Naive thymus-derived CD8-positive, alpha-beta T cell (primary cell): ENCODE measurements around the gene PEX11G. TPM values are rescaled to one million over a fixed set of nuclear protein-coding genes. Genes with fewer than 3 reads are reported as not detected.
A peak's percentile ranks its signal among the peaks of the same experiment; 100 is the strongest.

Experiments
- ATAC-seq, 2 donors: fragments of 150-1000 bp; cut with Tn5 transposase in 1 of 2; sonication (Bioruptor Pico), chemical (Tn5 transposase) in 1 of 2; 1 replicate in 1 of 2; 2 replicates in 1 of 2; pipeline ENCODE4 v1.10.0; 2021; ENCODE audit warnings: mild to moderate bottlenecking in 2 of 2, moderate library complexity in 2 of 2
- POLR2A ChIA-PET: fragments of 350-600 bp; sonication (Branson Sonifier 250); formaldehyde crosslinking; loops from one replicate; lab custom pipeline; 2021; ENCODE audit warnings: antibody characterized with exemption; lab: Charles Lee
- DNase-seq, 10 donors: peaks; one replicate each; pipeline versions ENCODE4 v3.0.0 to v3.0.0-alpha.2; 2020 to 2022
- H3K27ac Mint-ChIP-seq, 10 donors: one replicate each; pipeline ENCODE4 v1.8.0; 2020 to 2022; ENCODE audit warnings: mild to moderate bottlenecking in 10 of 10, mixed read lengths in 10 of 10, moderate library complexity in 4 of 10, inconsistent platforms in 1 of 10
- H3K27me3 Mint-ChIP-seq, 5 donors: one replicate each; pipeline ENCODE4 v1.8.0; 2021 to 2022; ENCODE audit warnings: mixed read lengths in 5 of 5
- H3K36me3 Mint-ChIP-seq, 3 donors: one replicate each; pipeline ENCODE4 v1.8.0; 2020 to 2022; ENCODE audit warnings: mixed read lengths in 3 of 3, mild to moderate bottlenecking in 2 of 3, inconsistent platforms in 1 of 3
- H3K4me1 Mint-ChIP-seq, 4 donors: one replicate each; pipeline ENCODE4 v1.8.0; 2021 to 2022; ENCODE audit warnings: mixed read lengths in 4 of 4
- H3K4me3 Mint-ChIP-seq, 10 donors: one replicate each; pipeline ENCODE4 v1.8.0; 2020 to 2022; ENCODE audit warnings: mild to moderate bottlenecking in 10 of 10, mixed read lengths in 10 of 10, moderate library complexity in 6 of 10, inconsistent platforms in 1 of 10
- H3K9me3 Mint-ChIP-seq, 9 donors: one replicate each; pipeline ENCODE4 v1.8.0; 2020 to 2022; ENCODE audit warnings: mixed read lengths in 9 of 9, mild to moderate bottlenecking in 3 of 9, inconsistent platforms in 1 of 9, moderate library complexity in 1 of 9
- polyA plus RNA-seq, 3 donors: library from polyadenylated mRNA; unstranded; fragments of 300-500 nt; fragmentation: Illumina TruSeq; gene quantifications; one replicate each; pipeline ENCODE4 v1.2.3, GENCODE V29; 2021
- total RNA-seq, 8 experiments: library from RNA in 2 of 8; stranded (reverse) in 2 of 8; gene quantifications; one replicate each; pipeline ENCODE4 v1.2.3 and lab custom pipeline; 2021 to 2026

Gene PEX11G
- total RNA-seq (1 to 10 TPM in 1 of 2 experiments, under 1 TPM in 1; 0.88 to 1.1 TPM), polyA plus RNA-seq (1 to 10 TPM in 2 of 3 donors, under 1 TPM in 1; 0.68 to 2.7 (median 2.3) TPM), total RNA-seq (lab: John Stamatoyannopoulos, UW) (0 to 0.90 (median 0.64) reads per million in 6 experiments)

GRCh38 chr19:7488736-7489353 lies at the start of gene PEX11G:
Gene PEX11G, minus strand, starts transcription at chr19:7489035. Its CDS starts 25 bp downstream, at chr19:7489010.
- Mint-ChIP-seq H3K9me3 (no peaks in the 10 kb centered on the region), H3K4me3 (peak within 1 kb of the TSS; percentile 79 to 96 (median 88)), H3K27me3 (peaks cover 0 to 2% (median 0%) of the 10 kb centered on the region in 5 donors), H3K27ac (peak within 1 kb of the TSS; percentile 82 to 97 (median 92)), H3K4me1 (peaks cover 3 to 27% (median 13%) of the 10 kb centered on the region in 4 donors), H3K36me3 (no peaks in the 10 kb centered on the region)
- peak; percentile 96 to 97 for ATAC-seq
- peak; percentile 84 to 93 (median 91) for DNase-seq
- POLR2A ChIA-PET = interaction anchor here (0.7 to 1.1 kb wide), 4 partner anchors 10 to 1817 kb away, joined by 3 to 4 read pairs (median 3); no protein-coding TSS in a partner anchor

- POLR2A ChIA-PET = interaction anchor here (1.2 to 4.1 kb wide), 3 partner anchors 13 to 20 kb away, joined by 4 to 63 read pairs (median 10); partner anchors contain the start of genes MCOLN1 and ZNF358
- Mint-ChIP-seq H3K4me1 (peaks cover 14 to 31% (median 24%) of the 10 kb centered on the region in 4 donors), H3K27ac (peak overlapping the region; percentile 81 to 96 (median 93)), H3K36me3 (peaks cover 0 to 13% (median 5%) of the 10 kb centered on the region in 3 donors), H3K27me3 (no peaks in the 10 kb centered on the region), H3K4me3 (peak overlapping the region; percentile 91 to 97 (median 94)), H3K9me3 (no peaks in the 10 kb centered on the region)
- no peak for DNase-seq
- no peak for ATAC-seq
Measured at GRCh38 chr19:7535998-7536695, 47.3 kb upstream of the PEX11G start.

- H3K4me1 Mint-ChIP-seq = peaks cover 14 to 30% (median 24%) of the 10 kb centered on the region in 4 donors
- H3K27ac Mint-ChIP-seq = peak within 1 kb of the TSS; percentile 81 to 96 (median 94)
- H3K9me3 Mint-ChIP-seq = no peaks in the 10 kb centered on the region
- DNase-seq (peak; percentile 84 to 97 (median 92)), ATAC-seq (peak; percentile 78 to 81)
- peaks cover 0 to 12% (median 4%) of the 10 kb centered on the region in 3 donors for H3K36me3 Mint-ChIP-seq
- no peaks in the 10 kb centered on the region for H3K27me3 Mint-ChIP-seq
- POLR2A ChIA-PET = interaction anchor here (0.9 to 4.1 kb wide), 6 partner anchors 13 to 465 kb away, joined by 3 to 63 read pairs (median 4); partner anchors contain the start of genes MCOLN1, PET100, XAB2 and ZNF358
- peak within 1 kb of the TSS; percentile 91 to 97 (median 94) for H3K4me3 Mint-ChIP-seq
Measured at GRCh38 chr19:7535047-7535997, 46.5 kb upstream of the PEX11G start, which contains the start of gene PNPLA6. Gene PNPLA6, plus strand, starts transcription at chr19:7535717. Its CDS starts 72 bp downstream, at chr19:7535789.

- no peaks in the 10 kb centered on the region for H3K9me3 Mint-ChIP-seq
- no peaks in the 10 kb centered on the region for H3K27me3 Mint-ChIP-seq
- H3K4me1 Mint-ChIP-seq = peaks cover 14 to 29% (median 23%) of the 10 kb centered on the region in 4 donors
- ATAC-seq (peak; percentile 41 to 43), DNase-seq (peak in 6 of 10 donors; percentile 32 to 50 (median 44))
- peaks cover 0 to 7% (median 0%) of the 10 kb centered on the region in 3 donors for H3K36me3 Mint-ChIP-seq
- peak overlapping the region; percentile 91 to 97 (median 94) for H3K4me3 Mint-ChIP-seq
- POLR2A ChIA-PET = interaction anchor here (0.9 to 4.1 kb wide), 6 partner anchors 12 to 465 kb away, joined by 3 to 63 read pairs (median 4); partner anchors contain the start of genes MCOLN1, PET100, XAB2 and ZNF358
- H3K27ac Mint-ChIP-seq = peak overlapping the region; percentile 40 to 96 (median 91)
Measured at GRCh38 chr19:7534531-7535046, 45.8 kb upstream of the PEX11G start.

- H3K9me3 Mint-ChIP-seq = no peaks in the 10 kb centered on the region
- H3K27me3 Mint-ChIP-seq = no peaks in the 10 kb centered on the region
- H3K36me3 Mint-ChIP-seq = peaks cover 0 to 7% (median 0%) of the 10 kb centered on the region in 3 donors
- H3K4me1 Mint-ChIP-seq = peaks cover 16 to 29% (median 23%) of the 10 kb centered on the region in 4 donors
- H3K4me3 Mint-ChIP-seq = peak overlapping the region; percentile 91 to 97 (median 94)
- DNase-seq = peak; percentile 71 to 90 (median 78)
- peak; percentile 59 to 60 for ATAC-seq
- peak overlapping the region; percentile 63 to 96 (median 91) for H3K27ac Mint-ChIP-seq
- POLR2A ChIA-PET = interaction anchor here (1.0 to 4.1 kb wide), 4 partner anchors 11 to 464 kb away, joined by 3 to 63 read pairs (median 4); partner anchors contain the start of gene MCOLN1
Measured at GRCh38 chr19:7533925-7534480, 45.2 kb upstream of the PEX11G start.

GRCh38 chr19:7533281-7533885 lies 44.5 kb upstream of the PEX11G start:
- H3K4me3 Mint-ChIP-seq = peak overlapping the region; percentile 91 to 97 (median 94)
- H3K4me1 Mint-ChIP-seq = peaks cover 14 to 28% (median 22%) of the 10 kb centered on the region in 4 donors
- POLR2A ChIA-PET = interaction anchor here (0.5 to 4.1 kb wide), 3 partner anchors 11 to 417 kb away, joined by 3 to 63 read pairs (median 3); partner anchors contain the start of gene MCOLN1
- ATAC-seq (no peak), DNase-seq (no peak)
- peaks cover 0 to under 1% (median 0%) of the 10 kb centered on the region in 3 donors for H3K36me3 Mint-ChIP-seq
- peak overlapping the region; percentile 68 to 95 (median 88) for H3K27ac Mint-ChIP-seq
- no peaks in the 10 kb centered on the region for H3K9me3 Mint-ChIP-seq
- H3K27me3 Mint-ChIP-seq = no peaks in the 10 kb centered on the region

GRCh38 chr19:7529610-7530490 lies 41.0 kb upstream of the PEX11G start:
- H3K27ac Mint-ChIP-seq = no peak overlapping the region

GRCh38 chr19:7529246-7529600 lies 40.4 kb upstream of the PEX11G start:
- Mint-ChIP-seq H3K27me3 (no peaks in the 10 kb centered on the region), H3K27ac (peak overlapping the region in 1 of 10 donors; percentile 15), H3K4me3 (no peak overlapping the region), H3K4me1 (peaks cover under 1 to 13% (median 3%) of the 10 kb centered on the region in 4 donors), H3K36me3 (peaks cover 0 to 8% (median 0%) of the 10 kb centered on the region in 3 donors), H3K9me3 (no peaks in the 10 kb centered on the region)
- POLR2A ChIA-PET = no interaction called here
- DNase-seq = no peak
- no peak for ATAC-seq

More at GRCh38 chr19:7529610-7530490, 41.0 kb upstream of the PEX11G start:
- no peak overlapping the region for H3K4me3 Mint-ChIP-seq
- no peak for ATAC-seq
- H3K36me3 Mint-ChIP-seq = peaks cover 0 to 8% (median 0%) of the 10 kb centered on the region in 3 donors
- H3K4me1 Mint-ChIP-seq = peaks cover 4 to 13% (median 7%) of the 10 kb centered on the region in 4 donors
- no peak for DNase-seq
- H3K9me3 Mint-ChIP-seq = no peaks in the 10 kb centered on the region
- H3K27me3 Mint-ChIP-seq = no peaks in the 10 kb centered on the region
- POLR2A ChIA-PET = interaction anchor here (0.8 to 1.3 kb wide), 2 partner anchors 8 to 9 kb away, joined by 4 to 5 read pairs; partner anchors contain the start of gene MCOLN1

- DNase-seq = no peak
- ATAC-seq = no peak
- H3K9me3 Mint-ChIP-seq = no peaks in the 10 kb centered on the region
- peaks cover 0 to 14% (median 3%) of the 10 kb centered on the region in 4 donors for H3K4me1 Mint-ChIP-seq
- peaks cover 0 to 8% (median 0%) of the 10 kb centered on the region in 3 donors for H3K36me3 Mint-ChIP-seq
- H3K27me3 Mint-ChIP-seq = no peaks in the 10 kb centered on the region
- POLR2A ChIA-PET = no interaction called here
- peak overlapping the region in 1 of 10 donors; percentile 15 for H3K27ac Mint-ChIP-seq
- H3K4me3 Mint-ChIP-seq = no peak overlapping the region
Measured at GRCh38 chr19:7528522-7529245, 39.8 kb upstream of the PEX11G start.
